GM23248 (cell line): ENCODE data around the gene MUC13. TPM values are rescaled to one million over a fixed set of nuclear protein-coding genes. Genes with fewer than 3 reads are reported as not detected.
A peak's percentile ranks its signal among the peaks of the same experiment; 100 is the strongest.

Experiments used
- DNase-seq: peaks from one replicate; pipeline ENCODE4 v3.0.0-alpha.2; 2015
- H2AFZ ChIP-seq: fragments of 200-600 bp; sonication (generic); 2 replicates; pipeline ENCODE4 v1.6.1; 2016; ENCODE audit warnings: antibody characterized with exemption
- H3F3A ChIP-seq: fragments of 200-600 bp; sonication (generic); 2 replicates; pipeline ENCODE4 v1.6.1; 2016; ENCODE audit warnings: mild to moderate bottlenecking, antibody characterized with exemption, mixed run types; ENCODE audit not compliant: insufficient read depth
- H3K27ac ChIP-seq: fragments of 200-600 bp; sonication (generic); 2 replicates; pipeline ENCODE4 v1.5.1; 2016; ENCODE audit warnings: mild to moderate bottlenecking
- H3K27me3 ChIP-seq: fragments of 200-600 bp; sonication (generic); replicated peaks from 2 replicates; pipeline ENCODE4 v1.6.1; 2016; ENCODE audit warnings: mild to moderate bottlenecking; ENCODE audit not compliant: insufficient read depth
- H3K36me3 ChIP-seq: fragments of 200-600 bp; sonication (generic); 2 replicates; pipeline ENCODE4 v1.6.1; 2016; ENCODE audit warnings: low read depth, mild to moderate bottlenecking
- H3K4me1 ChIP-seq: fragments of 200-600 bp; sonication (generic); 2 replicates; pipeline ENCODE4 v1.6.1; 2016; ENCODE audit warnings: mild to moderate bottlenecking; ENCODE audit not compliant: insufficient read depth
- H3K4me2 ChIP-seq: fragments of 200-600 bp; sonication (generic); one replicate; pipeline ENCODE4 v1.6.1; 2016; ENCODE audit warnings: mild to moderate bottlenecking; ENCODE audit not compliant: unreplicated experiment
- H3K4me3 ChIP-seq: fragments of 200-600 bp; sonication (generic); 2 replicates; pipeline ENCODE4 v1.5.1; 2016; ENCODE audit warnings: mild to moderate bottlenecking
- H3K79me2 ChIP-seq: fragments of 200-600 bp; sonication (generic); 2 replicates; pipeline ENCODE4 v1.6.1; 2016; ENCODE audit warnings: mild to moderate bottlenecking; ENCODE audit not compliant: insufficient read depth
- H3K9ac ChIP-seq: fragments of 200-600 bp; sonication (generic); 2 replicates; pipeline ENCODE4 v1.6.1; 2016; ENCODE audit warnings: mild to moderate bottlenecking
- H3K9me2 ChIP-seq: fragments of 200-600 bp; sonication (generic); 2 replicates; pipeline ENCODE4 v1.6.1; 2016; ENCODE audit warnings: mixed run types, mild to moderate bottlenecking, moderate library complexity; ENCODE audit not compliant: insufficient read depth
- H3K9me3 ChIP-seq: fragments of 200-600 bp; sonication (generic); one replicate; pipeline ENCODE4 v1.6.1; 2017; ENCODE audit warnings: low read depth
- H4K20me1 ChIP-seq: fragments of 200-600 bp; sonication (generic); 2 replicates; pipeline ENCODE4 v1.6.0; 2016; ENCODE audit not compliant: insufficient read depth
- EZH2 ChIP-seq: fragments of 200-600 bp; sonication (generic); IDR thresholded peaks from 2 replicates; pipeline ENCODE4 v1.6.1; 2018; ENCODE audit warnings: antibody characterized with exemption, mild to moderate bottlenecking; ENCODE audit not compliant: insufficient read depth, poor library complexity, severe bottlenecking
- EZH2phosphoT487 ChIP-seq: fragments of 200-600 bp; sonication (generic); IDR thresholded peaks from 2 replicates; pipeline ENCODE4 v1.6.1; 2018; ENCODE audit warnings: antibody characterized with exemption, moderate library complexity, mild to moderate bottlenecking, low read depth; ENCODE audit not compliant: insufficient read depth
- WGBS, 2 experiments: methylation state at CpG; one replicate each; pipeline ENCODE4 v1.1.6; 2015 to 2017; ENCODE audit warnings: low lambda C conversion rate in 2 of 2, low coverage in 1 of 2; ENCODE audit errors: missing lambda C conversion rate in 2 of 2; 5-methylcytosine and 5-hydroxymethylcytosine counted together
- in situ Hi-C: fragments of 300-500 bp; cut with MboI; formaldehyde crosslinking; loops from 2 replicates; pipeline ENCODE4 v1.15.0; 2020
- polyA plus RNA-seq: library from polyadenylated mRNA; unstranded; fragments of >200 nt; fragmentation: Nextera tagmentation; extraction: Ambion mirVana; gene quantifications from 2 replicates; pipeline ENCODE4 v1.2.1, GENCODE V29; 2016
- total RNA-seq: library from RNA; depleted of rRNA; stranded (reverse); fragments of >200 nt; shearing (Covaris generic); gene quantifications from 2 replicates; pipeline ENCODE4 v1.2.3, GENCODE V29; 2014; rRNA removed

The MUC13 gene
- total and polyA plus RNA-seq, 2 experiments from 2014 or later: 0.18 to 0.32 TPM

DNA sequence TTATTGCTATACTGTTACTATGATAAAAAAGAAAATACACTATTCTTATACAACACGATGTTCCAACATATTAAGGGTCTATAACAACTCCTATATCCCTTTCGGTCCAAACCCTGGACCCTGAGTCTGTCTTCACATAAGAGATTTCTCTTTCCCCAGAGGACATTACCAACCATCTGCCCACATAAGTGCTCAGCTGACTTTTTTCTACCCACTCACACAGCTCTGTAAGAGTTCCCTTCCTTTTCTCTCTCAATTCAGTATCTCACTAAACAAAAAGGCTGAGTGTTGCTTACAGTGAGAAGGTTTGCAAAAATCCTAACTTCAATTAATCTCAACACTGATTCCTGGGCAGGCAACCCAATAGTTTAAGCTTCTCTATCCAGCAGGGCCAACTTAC is 77.9 kb downstream of the MUC13 start:
- Histone ChIP-seq H4K20me1 (no peaks in the 10 kb centered on the region), H3K36me3 (peaks cover 20% of the 10 kb centered on the region), H3K79me2 (peaks cover 69% of the 10 kb centered on the region), H3K27ac (peak overlapping the region; percentile 90), H3K9ac (no peak overlapping the region), H3K9me2 (no peaks in the 10 kb centered on the region), H3F3A (peaks cover 76% of the 10 kb centered on the region), H3K27me3 (no peaks in the 10 kb centered on the region), H3K4me2 (no peak overlapping the region), H3K4me1 (peaks cover 69% of the 10 kb centered on the region), H3K4me3 (no peak overlapping the region), H2AFZ (no peak overlapping the region), H3K9me3 (no peaks in the 10 kb centered on the region)
- no peak for TF ChIP-seq EZH2phosphoT487
- no peak for TF ChIP-seq EZH2
- in situ Hi-C loops: no loop called here
- 97 to 98% methylated on average over 2 of the region's 2 CpGs for WGBS, 2 experiments
- DNase-seq: peak; percentile 45

Other genes with a start within 250 kb of the MUC13 start
- 18.0 and 29.8 TPM in 2 replicates for gene UMPS, start 204.3 kb downstream of the MUC13 start, total RNA-seq
- gene UMPS, start 204.3 kb downstream of the MUC13 start, polyA plus RNA-seq: 37.9 and 38.7 TPM in 2 replicates
- 383 and 523 TPM in 2 replicates for gene ITGB5, start 47.4 kb downstream of the MUC13 start, total RNA-seq
- 33.9 and 39.4 TPM in 2 replicates for gene ITGB5, start 47.4 kb downstream of the MUC13 start, polyA plus RNA-seq
- gene HEG1, start 121.2 kb upstream of the MUC13 start, total RNA-seq: 116 and 137 TPM in 2 replicates
- gene HEG1, start 121.2 kb upstream of the MUC13 start, polyA plus RNA-seq: 32.0 and 32.1 TPM in 2 replicates